GM23248 (cell line): ENCODE data around the gene CSRNP3. TPM values are rescaled to one million over a fixed set of nuclear protein-coding genes. Genes with fewer than 3 reads are reported as not detected.

ENCODE experiments used
- DNase-seq: peaks from one replicate; pipeline ENCODE4 v3.0.0-alpha.2; 2015
- H2AFZ ChIP-seq: fragments of 200-600 bp; sonication (generic); 2 replicates; pipeline ENCODE4 v1.6.1; 2016; ENCODE audit warnings: antibody characterized with exemption
- H3F3A ChIP-seq: fragments of 200-600 bp; sonication (generic); 2 replicates; pipeline ENCODE4 v1.6.1; 2016; ENCODE audit warnings: mild to moderate bottlenecking, antibody characterized with exemption, mixed run types; ENCODE audit not compliant: insufficient read depth
- H3K27ac ChIP-seq: fragments of 200-600 bp; sonication (generic); 2 replicates; pipeline ENCODE4 v1.5.1; 2016; ENCODE audit warnings: mild to moderate bottlenecking
- H3K27me3 ChIP-seq: fragments of 200-600 bp; sonication (generic); replicated peaks from 2 replicates; pipeline ENCODE4 v1.6.1; 2016; ENCODE audit warnings: mild to moderate bottlenecking; ENCODE audit not compliant: insufficient read depth
- H3K36me3 ChIP-seq: fragments of 200-600 bp; sonication (generic); 2 replicates; pipeline ENCODE4 v1.6.1; 2016; ENCODE audit warnings: low read depth, mild to moderate bottlenecking
- H3K4me1 ChIP-seq: fragments of 200-600 bp; sonication (generic); 2 replicates; pipeline ENCODE4 v1.6.1; 2016; ENCODE audit warnings: mild to moderate bottlenecking; ENCODE audit not compliant: insufficient read depth
- H3K4me2 ChIP-seq: fragments of 200-600 bp; sonication (generic); one replicate; pipeline ENCODE4 v1.6.1; 2016; ENCODE audit warnings: mild to moderate bottlenecking; ENCODE audit not compliant: unreplicated experiment
- H3K4me3 ChIP-seq: fragments of 200-600 bp; sonication (generic); 2 replicates; pipeline ENCODE4 v1.5.1; 2016; ENCODE audit warnings: mild to moderate bottlenecking
- H3K79me2 ChIP-seq: fragments of 200-600 bp; sonication (generic); 2 replicates; pipeline ENCODE4 v1.6.1; 2016; ENCODE audit warnings: mild to moderate bottlenecking; ENCODE audit not compliant: insufficient read depth
- H3K9ac ChIP-seq: fragments of 200-600 bp; sonication (generic); 2 replicates; pipeline ENCODE4 v1.6.1; 2016; ENCODE audit warnings: mild to moderate bottlenecking
- H3K9me2 ChIP-seq: fragments of 200-600 bp; sonication (generic); 2 replicates; pipeline ENCODE4 v1.6.1; 2016; ENCODE audit warnings: mixed run types, mild to moderate bottlenecking, moderate library complexity; ENCODE audit not compliant: insufficient read depth
- H3K9me3 ChIP-seq: fragments of 200-600 bp; sonication (generic); one replicate; pipeline ENCODE4 v1.6.1; 2017; ENCODE audit warnings: low read depth
- H4K20me1 ChIP-seq: fragments of 200-600 bp; sonication (generic); 2 replicates; pipeline ENCODE4 v1.6.0; 2016; ENCODE audit not compliant: insufficient read depth
- EZH2 ChIP-seq: fragments of 200-600 bp; sonication (generic); IDR thresholded peaks from 2 replicates; pipeline ENCODE4 v1.6.1; 2018; ENCODE audit warnings: antibody characterized with exemption, mild to moderate bottlenecking; ENCODE audit not compliant: insufficient read depth, poor library complexity, severe bottlenecking
- EZH2phosphoT487 ChIP-seq: fragments of 200-600 bp; sonication (generic); IDR thresholded peaks from 2 replicates; pipeline ENCODE4 v1.6.1; 2018; ENCODE audit warnings: antibody characterized with exemption, moderate library complexity, mild to moderate bottlenecking, low read depth; ENCODE audit not compliant: insufficient read depth
- WGBS, 2 experiments: methylation state at CpG; one replicate each; pipeline ENCODE4 v1.1.6; 2015 to 2017; ENCODE audit warnings: low lambda C conversion rate in 2 of 2, low coverage in 1 of 2; ENCODE audit errors: missing lambda C conversion rate in 2 of 2; 5-methylcytosine and 5-hydroxymethylcytosine counted together
- in situ Hi-C: fragments of 300-500 bp; cut with MboI; formaldehyde crosslinking; loops from 2 replicates; pipeline ENCODE4 v1.15.0; 2020
- polyA plus RNA-seq: library from polyadenylated mRNA; unstranded; fragments of >200 nt; fragmentation: Nextera tagmentation; extraction: Ambion mirVana; gene quantifications from 2 replicates; pipeline ENCODE4 v1.2.1, GENCODE V29; 2016
- total RNA-seq: library from RNA; depleted of rRNA; stranded (reverse); fragments of >200 nt; shearing (Covaris generic); gene quantifications from 2 replicates; pipeline ENCODE4 v1.2.3, GENCODE V29; 2014

CSRNP3 gene
- total and polyA plus RNA-seq, 2 experiments from 2014 or later: 0.43 to 0.73 TPM

GRCh38 chr2:165505514-165505913 is 36.0 kb downstream of the CSRNP3 start:
- 18% methylated on average over 3 of the region's 3 CpGs for WGBS, 2 experiments
- Histone ChIP-seq H3K4me1 (no peaks in the 10 kb centered on the region), H3K9me3 (no peaks in the 10 kb centered on the region), H3K9ac (no peak overlapping the region), H3K27me3 (no peaks in the 10 kb centered on the region), H3F3A (no peaks in the 10 kb centered on the region), H3K9me2 (no peaks in the 10 kb centered on the region), H3K27ac (no peak overlapping the region), H2AFZ (no peak overlapping the region), H3K36me3 (no peaks in the 10 kb centered on the region), H3K4me2 (no peak overlapping the region), H4K20me1 (no peaks in the 10 kb centered on the region), H3K4me3 (no peak overlapping the region), H3K79me2 (no peaks in the 10 kb centered on the region)
- no peak for DNase-seq
- TF ChIP-seq EZH2phosphoT487: no peak
- TF ChIP-seq EZH2: no peak
- in situ Hi-C loops: no loop called here

- H3K27ac ChIP-seq: no peak overlapping the region
- H3K4me3 ChIP-seq: no peak overlapping the region
- in situ Hi-C loops: no loop called here
- H3K79me2 ChIP-seq: no peaks in the 10 kb centered on the region
- DNase-seq: no peak
- no peaks in the 10 kb centered on the region for H3F3A ChIP-seq
- TF ChIP-seq EZH2: no peak
- TF ChIP-seq EZH2phosphoT487: no peak
- no peaks in the 10 kb centered on the region for H4K20me1 ChIP-seq
- no peaks in the 10 kb centered on the region for H3K9me2 ChIP-seq
- no peak overlapping the region for H3K9ac ChIP-seq
- H3K4me2 ChIP-seq: no peak overlapping the region
- H3K36me3 ChIP-seq: no peaks in the 10 kb centered on the region
- H2AFZ ChIP-seq: no peak overlapping the region
- no peaks in the 10 kb centered on the region for H3K27me3 ChIP-seq
- no peaks in the 10 kb centered on the region for H3K4me1 ChIP-seq
- H3K9me3 ChIP-seq: no peaks in the 10 kb centered on the region
These were observed 39.4 kb downstream of the CSRNP3 start for GRCh38 chr2:165508927-165509326.

GRCh38 chr2:165513479-165513878 is 44.0 kb downstream of the CSRNP3 start:
- in situ Hi-C loops: no loop called here
- Histone ChIP-seq H3K9me2 (no peaks in the 10 kb centered on the region), H3K4me3 (no peak overlapping the region), H3K4me1 (no peaks in the 10 kb centered on the region), H3K27me3 (no peaks in the 10 kb centered on the region), H3F3A (no peaks in the 10 kb centered on the region), H3K27ac (no peak overlapping the region), H3K9me3 (no peaks in the 10 kb centered on the region), H2AFZ (no peak overlapping the region), H4K20me1 (no peaks in the 10 kb centered on the region), H3K79me2 (no peaks in the 10 kb centered on the region), H3K4me2 (no peak overlapping the region), H3K9ac (no peak overlapping the region), H3K36me3 (no peaks in the 10 kb centered on the region)
- no peak for DNase-seq
- 82 to 100% methylated on average over 1 of the region's 1 CpG for WGBS, 2 experiments
- TF ChIP-seq EZH2 (no peak), EZH2phosphoT487 (no peak)

GRCh38 chr2:165518611-165519010 is 49.1 kb downstream of the CSRNP3 start:
- no peak overlapping the region for H3K27ac ChIP-seq
- H3K4me3 ChIP-seq: no peak overlapping the region
- no peak for TF ChIP-seq EZH2
- TF ChIP-seq EZH2phosphoT487: no peak
- H3K9ac ChIP-seq: no peak overlapping the region
- no peaks in the 10 kb centered on the region for H3K9me3 ChIP-seq
- no peaks in the 10 kb centered on the region for H3K36me3 ChIP-seq
- peaks cover 7% of the 10 kb centered on the region; the same call in 1 of the 2 replicates for H3K9me2 ChIP-seq
- no peaks in the 10 kb centered on the region for H3K4me1 ChIP-seq
- no peaks in the 10 kb centered on the region for H4K20me1 ChIP-seq
- no peak for DNase-seq
- in situ Hi-C loops: no loop called here
- H3F3A ChIP-seq: no peaks in the 10 kb centered on the region
- no peak overlapping the region for H3K4me2 ChIP-seq
- no peaks in the 10 kb centered on the region for H3K79me2 ChIP-seq
- H3K27me3 ChIP-seq: no peaks in the 10 kb centered on the region
- H2AFZ ChIP-seq: no peak overlapping the region

- TF ChIP-seq EZH2 (no peak), EZH2phosphoT487 (no peak)
- Histone ChIP-seq H3F3A (no peaks in the 10 kb centered on the region), H3K27me3 (no peaks in the 10 kb centered on the region), H3K27ac (no peak overlapping the region), H3K9ac (no peak overlapping the region), H3K4me2 (no peak overlapping the region), H3K4me1 (no peaks in the 10 kb centered on the region), H3K9me2 (peaks cover 7% of the 10 kb centered on the region; the same call in 1 of the 2 replicates), H2AFZ (no peak overlapping the region), H4K20me1 (no peaks in the 10 kb centered on the region), H3K9me3 (no peaks in the 10 kb centered on the region), H3K4me3 (no peak overlapping the region), H3K79me2 (no peaks in the 10 kb centered on the region), H3K36me3 (no peaks in the 10 kb centered on the region)
- DNase-seq: no peak
- in situ Hi-C loops: no loop called here
- 81 to 83% methylated on average over 3 of the region's 3 CpGs for WGBS, 2 experiments
These were observed 53.2 kb downstream of the CSRNP3 start for GRCh38 chr2:165522719-165523118.
